GM12878 (cell line): Measurements from ENCODE around the gene NSFL1C. TPM values are rescaled to one million over a fixed set of nuclear protein-coding genes. Genes with fewer than 3 reads are reported as not detected.

Experiments used
- polyA plus RNA-seq, 11 experiments: library from polyadenylated mRNA; depleted of rRNA in 4 of 11; unstranded in 6 of 11; stranded (reverse) in 5 of 11; fragments of >200 nt; fragmentation: Nextera tagmentation in 4 of 11; fragmentation: Illumina TruSeq in 1 of 11; extraction: Ambion mirVana in 4 of 11; extraction: Trizol in 1 of 11; gene quantifications; 1 replicate in 1 of 11; 2 replicates in 10 of 11; pipeline versions ENCODE4 v1.2.1 to v1.2.3, GENCODE V29; 2011 to 2016; ENCODE audit warnings: inconsistent platforms in 2 of 11, missing spikeins in 2 of 11, low read depth in 1 of 11
- total RNA-seq, 4 experiments: library from RNA; depleted of rRNA in 3 of 4; stranded (reverse); fragments of >200 nt in 3 of 4; fragmentation: Illumina TruSeq in 1 of 4; extraction: Trizol in 1 of 4; gene quantifications; 2 replicates each; pipeline versions ENCODE4 v1.2.1 to v1.2.3, GENCODE V29; 2013 to 2021

Gene NSFL1C
- total and polyA plus RNA-seq, 10 of the 15 experiments (the other 5 are each of a cell fraction or from before 2014, with no cell fraction given), result 21.5 to 100 (median 38.1) TPM

Other genes with a start within 250 kb of the NSFL1C start
Only the 7 nearest of the 8 such genes appear.
- 0.45 and 0.49 TPM in 2 replicates for gene SNPH, start 200.6 kb downstream of the NSFL1C start, total RNA-seq (2014; rRNA removed)
- 0.13 and 0.14 TPM in 2 replicates for gene SNPH, start 200.6 kb downstream of the NSFL1C start, total RNA-seq (2014; rRNA removed; fragmentation: Illumina TruSeq; extraction: Trizol)
- gene SNPH, start 200.6 kb downstream of the NSFL1C start, total RNA-seq (2021), result 0.31 and 0.53 TPM in 2 replicates
- gene SNPH, start 200.6 kb downstream of the NSFL1C start, polyA plus RNA-seq (2011; rRNA removed), result not detected in 2 replicates
- 0.05 and 0.15 TPM in 2 replicates for gene SNPH, start 200.6 kb downstream of the NSFL1C start, polyA plus RNA-seq (2014; fragmentation: Illumina TruSeq; extraction: Trizol)
- under 1 TPM in 1 of 2 experiments, not detected in 1; 0.02 TPM for gene SNPH, start 200.6 kb downstream of the NSFL1C start, polyA plus RNA-seq (2014; fragmentation: Nextera tagmentation; extraction: Ambion mirVana)
- gene SNPH, start 200.6 kb downstream of the NSFL1C start, polyA plus RNA-seq (2014; rRNA removed), result 0.27 and 0.40 TPM in 2 replicates
- gene SNPH, start 200.6 kb downstream of the NSFL1C start, polyA plus RNA-seq (2016; fragmentation: Nextera tagmentation; extraction: Ambion mirVana), result under 1 TPM; 0.37 to 0.44 TPM
- gene SDCBP2, start 137.7 kb downstream of the NSFL1C start, total RNA-seq (2014; rRNA removed), result 0.60 and 1.1 TPM in 2 replicates
- 0.45 and 0.60 TPM in 2 replicates for gene SDCBP2, start 137.7 kb downstream of the NSFL1C start, total RNA-seq (2014; rRNA removed; fragmentation: Illumina TruSeq; extraction: Trizol)
- 0.77 and 1.5 TPM in 2 replicates for gene SDCBP2, start 137.7 kb downstream of the NSFL1C start, total RNA-seq (2021)
- 1.3 and 1.5 TPM in 2 replicates for gene SDCBP2, start 137.7 kb downstream of the NSFL1C start, polyA plus RNA-seq (2011; rRNA removed)
- gene SDCBP2, start 137.7 kb downstream of the NSFL1C start, polyA plus RNA-seq (2014; fragmentation: Illumina TruSeq; extraction: Trizol), result 0.51 and 0.96 TPM in 2 replicates
- gene SDCBP2, start 137.7 kb downstream of the NSFL1C start, polyA plus RNA-seq (2014; fragmentation: Nextera tagmentation; extraction: Ambion mirVana), result under 1 TPM in 1 of 2 experiments, not detected in 1; 0.16 TPM
- 1.3 and 1.9 TPM in 2 replicates for gene SDCBP2, start 137.7 kb downstream of the NSFL1C start, polyA plus RNA-seq (2014; rRNA removed)
- gene SDCBP2, start 137.7 kb downstream of the NSFL1C start, polyA plus RNA-seq (2016; fragmentation: Nextera tagmentation; extraction: Ambion mirVana), result 1 to 10 TPM; 1.4 to 2.4 TPM
- gene FKBP1A, start 73.8 kb downstream of the NSFL1C start, total RNA-seq (2014; rRNA removed), result 88.4 and 103 TPM in 2 replicates
- gene FKBP1A, start 73.8 kb downstream of the NSFL1C start, total RNA-seq (2014; rRNA removed; fragmentation: Illumina TruSeq; extraction: Trizol), result 121 and 129 TPM in 2 replicates
- 249 and 256 TPM in 2 replicates for gene FKBP1A, start 73.8 kb downstream of the NSFL1C start, total RNA-seq (2021)
- gene FKBP1A, start 73.8 kb downstream of the NSFL1C start, polyA plus RNA-seq (2011; rRNA removed), result 412 and 519 TPM in 2 replicates
- gene FKBP1A, start 73.8 kb downstream of the NSFL1C start, polyA plus RNA-seq (2014; fragmentation: Illumina TruSeq; extraction: Trizol), result 687 and 768 TPM in 2 replicates
- 100 to 1,000 TPM; 150 to 166 TPM for gene FKBP1A, start 73.8 kb downstream of the NSFL1C start, polyA plus RNA-seq (2014; fragmentation: Nextera tagmentation; extraction: Ambion mirVana)
- 258 and 259 TPM in 2 replicates for gene FKBP1A, start 73.8 kb downstream of the NSFL1C start, polyA plus RNA-seq (2014; rRNA removed)
- 100 to 1,000 TPM; 590 TPM for gene FKBP1A, start 73.8 kb downstream of the NSFL1C start, polyA plus RNA-seq (2016; fragmentation: Nextera tagmentation; extraction: Ambion mirVana)
- not detected in 2 replicates for gene SIRPB2, start 24.6 kb upstream of the NSFL1C start, total RNA-seq (2014; rRNA removed)
- gene SIRPB2, start 24.6 kb upstream of the NSFL1C start, total RNA-seq (2014; rRNA removed; fragmentation: Illumina TruSeq; extraction: Trizol), result not detected in 2 replicates
- gene SIRPB2, start 24.6 kb upstream of the NSFL1C start, total RNA-seq (2021), result not detected in 2 replicates
- not detected in 2 replicates for gene SIRPB2, start 24.6 kb upstream of the NSFL1C start, polyA plus RNA-seq (2011; rRNA removed)
- gene SIRPB2, start 24.6 kb upstream of the NSFL1C start, polyA plus RNA-seq (2014; fragmentation: Illumina TruSeq; extraction: Trizol), result not detected in 2 replicates
- not detected for gene SIRPB2, start 24.6 kb upstream of the NSFL1C start, polyA plus RNA-seq (2014; fragmentation: Nextera tagmentation; extraction: Ambion mirVana)
- gene SIRPB2, start 24.6 kb upstream of the NSFL1C start, polyA plus RNA-seq (2014; rRNA removed), result not detected in 2 replicates
- not detected for gene SIRPB2, start 24.6 kb upstream of the NSFL1C start, polyA plus RNA-seq (2016; fragmentation: Nextera tagmentation; extraction: Ambion mirVana)
- 0.54 and 1.1 TPM in 2 replicates for gene SIRPD, start 90.9 kb upstream of the NSFL1C start, total RNA-seq (2014; rRNA removed)
- gene SIRPD, start 90.9 kb upstream of the NSFL1C start, total RNA-seq (2014; rRNA removed; fragmentation: Illumina TruSeq; extraction: Trizol), result 0.46 and 1.0 TPM in 2 replicates
- gene SIRPD, start 90.9 kb upstream of the NSFL1C start, total RNA-seq (2021), result 0.51 and 1.1 TPM in 2 replicates
- 0.10 TPM in 1 of 2 replicates, not detected in the other for gene SIRPD, start 90.9 kb upstream of the NSFL1C start, polyA plus RNA-seq (2011; rRNA removed)
- 0.52 and 1.6 TPM in 2 replicates for gene SIRPD, start 90.9 kb upstream of the NSFL1C start, polyA plus RNA-seq (2014; fragmentation: Illumina TruSeq; extraction: Trizol)
- gene SIRPD, start 90.9 kb upstream of the NSFL1C start, polyA plus RNA-seq (2014; fragmentation: Nextera tagmentation; extraction: Ambion mirVana), result 1 to 10 TPM in 1 of 2 experiments, under 1 TPM in 1; 0.77 to 1.1 TPM
- 0.06 and 0.18 TPM in 2 replicates for gene SIRPD, start 90.9 kb upstream of the NSFL1C start, polyA plus RNA-seq (2014; rRNA removed)
- gene SIRPD, start 90.9 kb upstream of the NSFL1C start, polyA plus RNA-seq (2016; fragmentation: Nextera tagmentation; extraction: Ambion mirVana), result under 1 TPM; 0.74 to 0.99 TPM
- gene SIRPB1, start 153.2 kb upstream of the NSFL1C start, total RNA-seq (2014; rRNA removed), result 10.0 and 10.3 TPM in 2 replicates
- gene SIRPB1, start 153.2 kb upstream of the NSFL1C start, total RNA-seq (2014; rRNA removed; fragmentation: Illumina TruSeq; extraction: Trizol), result 8.2 and 12.0 TPM in 2 replicates
- gene SIRPB1, start 153.2 kb upstream of the NSFL1C start, total RNA-seq (2021), result 18.9 and 20.1 TPM in 2 replicates
- gene SIRPB1, start 153.2 kb upstream of the NSFL1C start, polyA plus RNA-seq (2011; rRNA removed), result 2.7 and 3.4 TPM in 2 replicates
- gene SIRPB1, start 153.2 kb upstream of the NSFL1C start, polyA plus RNA-seq (2014; fragmentation: Illumina TruSeq; extraction: Trizol), result 22.3 and 26.0 TPM in 2 replicates
- gene SIRPB1, start 153.2 kb upstream of the NSFL1C start, polyA plus RNA-seq (2014; fragmentation: Nextera tagmentation; extraction: Ambion mirVana), result 10 to 100 TPM; 27.9 to 33.8 TPM
- 17.0 and 17.9 TPM in 2 replicates for gene SIRPB1, start 153.2 kb upstream of the NSFL1C start, polyA plus RNA-seq (2014; rRNA removed)
- gene SIRPB1, start 153.2 kb upstream of the NSFL1C start, polyA plus RNA-seq (2016; fragmentation: Nextera tagmentation; extraction: Ambion mirVana), result 1 to 10 TPM; 9.2 to 9.7 TPM
- 2.6 and 4.3 TPM in 2 replicates for gene SIRPG, start 190.9 kb upstream of the NSFL1C start, total RNA-seq (2014; rRNA removed)
- gene SIRPG, start 190.9 kb upstream of the NSFL1C start, total RNA-seq (2014; rRNA removed; fragmentation: Illumina TruSeq; extraction: Trizol), result 2.7 and 3.1 TPM in 2 replicates
- 3.4 and 4.0 TPM in 2 replicates for gene SIRPG, start 190.9 kb upstream of the NSFL1C start, total RNA-seq (2021)
- gene SIRPG, start 190.9 kb upstream of the NSFL1C start, polyA plus RNA-seq (2011; rRNA removed), result 0.95 and 1.1 TPM in 2 replicates
- 7.6 and 8.3 TPM in 2 replicates for gene SIRPG, start 190.9 kb upstream of the NSFL1C start, polyA plus RNA-seq (2014; fragmentation: Illumina TruSeq; extraction: Trizol)
- gene SIRPG, start 190.9 kb upstream of the NSFL1C start, polyA plus RNA-seq (2014; fragmentation: Nextera tagmentation; extraction: Ambion mirVana), result 10 to 100 TPM; 10.0 to 13.0 TPM
- gene SIRPG, start 190.9 kb upstream of the NSFL1C start, polyA plus RNA-seq (2014; rRNA removed), result 6.5 and 6.9 TPM in 2 replicates
- 1 to 10 TPM; 2.9 to 4.0 TPM for gene SIRPG, start 190.9 kb upstream of the NSFL1C start, polyA plus RNA-seq (2016; fragmentation: Nextera tagmentation; extraction: Ambion mirVana)